HCEC 1CT (cell line): Measurements from ENCODE around the gene RDH12.

Source experiments
- DNase-seq: peaks from one replicate; pipeline ENCODE4 v3.0.0-alpha.2; 2017

RDH12 gene

GRCh38 chr14:67757175-67757574 is 55.5 kb downstream of the RDH12 start:
- DNase-seq = no peak

GRCh38 chr14:67759916-67760315 is 58.2 kb downstream of the RDH12 start:
- no peak for DNase-seq

- DNase-seq = no peak
These were observed 60.4 kb downstream of the RDH12 start for GRCh38 chr14:67762051-67762450.

DNA sequence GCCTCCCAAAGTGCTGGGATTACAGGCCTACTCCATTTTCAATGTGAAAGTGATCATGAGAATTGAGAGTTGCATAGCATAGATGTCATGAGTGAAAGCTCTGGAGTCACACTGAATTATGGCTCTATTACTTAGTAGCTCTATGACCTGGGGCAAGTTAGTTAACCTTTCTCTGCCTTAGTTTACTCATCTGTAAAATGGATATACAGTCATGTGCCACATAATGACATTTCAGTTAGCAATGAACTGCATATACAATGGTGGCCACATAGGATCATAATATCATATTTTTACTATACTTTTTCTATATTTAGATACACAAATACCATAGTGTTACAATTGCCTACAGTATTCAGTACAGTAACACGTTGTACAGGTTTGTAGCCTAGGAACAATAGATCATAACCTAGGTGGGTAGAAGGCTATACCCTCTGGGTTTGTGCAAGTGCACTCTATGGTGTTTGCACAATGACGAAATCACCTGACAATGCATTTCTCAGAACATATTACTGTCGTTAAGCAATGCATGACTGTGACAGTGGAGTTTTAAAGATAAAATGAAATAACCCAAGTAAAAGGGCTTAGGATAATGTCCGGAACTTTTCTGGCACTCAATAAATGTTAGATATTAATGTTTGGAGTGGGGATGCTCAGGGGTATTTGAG is 61.6 kb downstream of the RDH12 start:
- no peak for DNase-seq

GRCh38 chr14:67764496-67764895 is 62.8 kb downstream of the RDH12 start:
- no peak for DNase-seq

- DNase-seq = no peak
These were observed 63.6 kb downstream of the RDH12 start for GRCh38 chr14:67765192-67765834.

- DNase-seq = no peak
These were observed 64.5 kb downstream of the RDH12 start for GRCh38 chr14:67766035-67766680.

DNA sequence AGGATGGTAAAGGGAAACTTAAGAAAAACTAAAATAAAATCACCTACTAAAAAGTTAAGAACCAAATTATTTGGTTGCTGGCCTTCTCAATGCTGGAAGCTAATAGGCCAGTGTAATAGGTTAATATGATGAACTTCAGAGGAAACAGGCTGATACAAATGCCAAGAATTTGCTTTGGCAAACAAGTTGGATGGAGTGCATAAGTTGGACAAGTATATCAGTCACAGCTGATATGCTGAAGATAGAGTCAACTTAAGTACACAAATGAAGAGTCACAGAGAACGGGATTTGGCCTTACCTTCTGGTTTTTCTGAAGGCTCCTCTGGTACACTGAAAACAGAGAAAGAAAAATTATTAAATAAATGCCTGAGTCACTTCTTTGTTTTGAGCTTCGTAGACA is 66.5 kb downstream of the RDH12 start:
- DNase-seq = no peak

- no peak for DNase-seq
These were observed 72.2 kb downstream of the RDH12 start for GRCh38 chr14:67773844-67774377.

GRCh38 chr14:67776653-67777322 is 75.1 kb downstream of the RDH12 start:
- no peak for DNase-seq

- DNase-seq = no peak
These were observed 77.1 kb downstream of the RDH12 start for GRCh38 chr14:67778792-67779191.

DNA sequence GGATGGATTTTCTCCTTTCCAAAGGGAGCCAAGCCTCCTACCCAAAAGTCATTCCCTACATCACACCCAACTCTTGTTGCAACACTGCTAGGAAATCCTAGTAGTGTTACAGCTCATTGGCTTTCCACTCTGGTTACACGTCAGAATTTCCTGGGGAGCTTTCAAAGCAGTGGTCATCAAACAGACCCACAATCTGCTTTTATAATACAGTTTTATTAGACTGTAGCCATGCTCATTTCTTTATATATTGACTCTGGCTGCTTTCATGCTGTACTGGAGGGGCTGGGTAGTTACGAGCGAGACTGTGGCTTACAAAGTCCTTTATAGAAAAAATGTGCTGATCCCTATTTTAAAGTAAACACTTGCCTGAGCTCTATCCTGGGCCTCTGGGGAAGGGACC is 80.4 kb downstream of the RDH12 start:
- DNase-seq = no peak
